ENCODE measurements around the gene TTLL5. TPM values are rescaled to one million over a fixed set of nuclear protein-coding genes. Genes with fewer than 3 reads are reported as not detected.

TTLL5 gene
- total RNA-seq, 3 donors from 2014 or later, result 30.8 to 51.0 (median 32.8) TPM

DNA sequence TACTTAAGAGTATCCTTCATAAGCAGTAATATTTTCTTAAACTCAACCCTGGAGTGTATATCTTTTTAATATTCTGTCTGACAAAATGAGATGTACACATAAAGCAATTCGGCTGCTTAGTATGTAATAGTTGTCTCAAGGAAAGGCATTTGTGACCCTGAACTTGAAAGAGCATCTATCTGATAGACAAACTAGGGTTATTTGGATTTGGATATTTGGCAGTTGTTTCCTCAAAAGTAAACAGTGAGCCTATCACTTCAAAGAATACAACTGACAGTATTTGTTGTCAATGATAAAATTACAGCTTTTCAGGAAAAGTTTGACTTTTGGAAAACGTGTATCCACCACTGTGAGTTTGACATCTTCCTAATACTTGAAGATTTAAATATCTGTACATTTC, 197.3 kb downstream of the TTLL5 start:
- intact Hi-C loops (cut with DNase I, micrococcal nuclease), result no loop called here
- Histone ChIP-seq H3K36me3 (ENCODE audit: low read depth) (no peaks in the 10 kb centered on the region), H3K9me3 (no peaks in the 10 kb centered on the region), H3K4me3 (no peak overlapping the region), H3K4me1 (ENCODE audit: low read depth) (no peaks in the 10 kb centered on the region)
- no peak for ATAC-seq
- DNase-seq, result no peak
- no peak for TF ChIP-seq CTCF (IDR thresholded peaks at IDR 0.05)

- intact Hi-C loops (cut with DNase I, micrococcal nuclease), result no loop called here
- Histone ChIP-seq H3K4me1 (ENCODE audit: low read depth) (no peaks in the 10 kb centered on the region), H3K36me3 (ENCODE audit: low read depth) (no peaks in the 10 kb centered on the region), H3K9me3 (no peaks in the 10 kb centered on the region), H3K4me3 (no peak overlapping the region)
- no peak for TF ChIP-seq CTCF (IDR thresholded peaks at IDR 0.05)
- DNase-seq (no peak), ATAC-seq (no peak)
Measured at GRCh38 chr14:75859746-75860145, 198.7 kb downstream of the TTLL5 start.

GRCh38 chr14:75860561-75861160, 199.6 kb downstream of the TTLL5 start:
- no peak for ATAC-seq
- no peak for TF ChIP-seq CTCF (IDR thresholded peaks at IDR 0.05)
- Histone ChIP-seq H3K4me3 (no peak overlapping the region), H3K4me1 (ENCODE audit: low read depth) (no peaks in the 10 kb centered on the region), H3K9me3 (no peaks in the 10 kb centered on the region), H3K36me3 (ENCODE audit: low read depth) (no peaks in the 10 kb centered on the region)
- no peak for DNase-seq
- intact Hi-C loops (cut with DNase I, micrococcal nuclease), result no loop called here

DNA sequence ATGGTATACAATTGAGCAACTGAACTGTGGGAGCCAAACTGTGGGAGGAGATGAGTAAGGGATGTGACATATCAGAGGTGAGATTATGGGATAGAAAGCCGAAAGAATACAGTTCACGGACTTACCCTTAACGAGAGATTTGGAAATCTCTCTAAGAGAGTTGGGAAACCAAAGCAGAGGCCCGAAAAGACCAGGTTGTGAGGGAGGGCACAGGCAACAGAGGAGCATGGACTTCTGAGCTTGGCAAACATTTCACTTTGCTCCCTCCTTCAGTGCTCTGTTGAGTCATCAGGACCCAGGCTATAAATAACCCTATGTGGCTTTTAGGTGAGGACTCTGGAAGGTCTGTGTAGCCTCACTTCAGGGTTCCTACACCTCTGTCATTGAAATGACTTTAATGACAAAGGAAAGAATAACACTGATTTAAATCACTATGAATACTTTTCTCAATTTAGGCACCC, 200.1 kb downstream of the TTLL5 start:
- ATAC-seq (peak; percentile 50), DNase-seq (no peak)
- no peaks in the 10 kb centered on the region for H3K9me3 ChIP-seq
- H3K4me1 ChIP-seq (ENCODE audit: low read depth), result no peaks in the 10 kb centered on the region
- intact Hi-C loops (cut with DNase I, micrococcal nuclease), result no loop called here
- no peaks in the 10 kb centered on the region for H3K36me3 ChIP-seq (ENCODE audit: low read depth)
- H3K4me3 ChIP-seq, result no peak overlapping the region
- TF ChIP-seq CTCF (IDR thresholded peaks at IDR 0.05), result no peak

DNA sequence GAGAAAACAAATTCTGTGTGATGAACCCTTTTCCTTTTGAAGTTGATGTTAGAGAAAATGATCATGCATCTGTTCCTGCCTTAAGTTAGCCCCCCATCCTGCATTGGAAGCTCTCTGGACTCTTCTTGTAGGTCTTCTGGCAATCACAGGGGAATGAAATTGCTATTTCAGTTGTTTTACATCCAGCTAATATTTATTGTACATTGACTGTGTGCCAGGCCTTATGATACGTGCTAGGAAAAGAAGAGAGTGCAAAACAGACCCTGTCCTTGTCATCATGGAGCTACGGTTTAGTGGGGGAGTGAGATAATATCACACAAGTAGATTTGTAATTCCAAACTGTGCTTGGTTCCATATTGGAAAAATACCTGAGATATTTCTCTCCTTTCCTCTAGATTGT, 202.2 kb downstream of the TTLL5 start:
- DNase-seq (no peak), ATAC-seq (no peak)
- H3K36me3 ChIP-seq (ENCODE audit: low read depth), result no peaks in the 10 kb centered on the region
- no peak for TF ChIP-seq CTCF (IDR thresholded peaks at IDR 0.05)
- no peaks in the 10 kb centered on the region for H3K4me1 ChIP-seq (ENCODE audit: low read depth)
- no peak overlapping the region for H3K4me3 ChIP-seq
- no peaks in the 10 kb centered on the region for H3K9me3 ChIP-seq
- intact Hi-C loops (cut with DNase I, micrococcal nuclease), result no loop called here

DNA sequence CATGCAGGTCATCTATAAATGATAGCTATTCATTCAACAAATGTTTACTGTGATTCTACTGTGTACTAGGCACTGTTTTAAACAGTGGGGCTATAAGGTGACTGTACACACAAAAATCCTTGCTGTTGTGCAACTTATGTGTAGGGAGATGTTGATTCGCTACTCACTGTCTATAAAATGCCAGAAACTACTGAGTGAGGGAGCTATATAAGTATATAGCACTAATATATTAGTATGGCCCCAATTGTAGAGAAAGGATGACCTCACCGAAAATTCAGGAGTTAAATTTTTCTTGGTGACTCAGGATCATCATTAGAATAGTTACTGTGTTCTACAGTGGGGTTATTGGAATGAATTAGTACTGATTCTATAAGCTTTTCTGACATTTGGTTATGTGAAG, 203.3 kb downstream of the TTLL5 start:
- ATAC-seq (peak; percentile 78), DNase-seq (no peak)
- Histone ChIP-seq H3K36me3 (ENCODE audit: low read depth) (no peaks in the 10 kb centered on the region), H3K4me1 (ENCODE audit: low read depth) (no peaks in the 10 kb centered on the region), H3K4me3 (no peak overlapping the region), H3K9me3 (no peaks in the 10 kb centered on the region)
- TF ChIP-seq CTCF (IDR thresholded peaks at IDR 0.05), result no peak
- intact Hi-C loops (cut with DNase I, micrococcal nuclease), result no loop called here
